Fibroblast of pulmonary artery (primary cell): ENCODE results near the gene SLC9A9.

Source experiments
- DNase-seq: peaks from one replicate; pipeline ENCODE4 v3.0.0-alpha.2; 2010; ENCODE audit warnings: low read depth
- H3K4me3 ChIP-seq: replicated peaks from 2 replicates; pipeline ENCODE4 v1.5.1; 2011; ENCODE audit warnings: low read depth, mild to moderate bottlenecking, control low read depth, low read length, moderate library complexity
- CTCF ChIP-seq: IDR thresholded peaks from 2 replicates; pipeline ENCODE4 v1.5.1; 2011; ENCODE audit warnings: mild to moderate bottlenecking, control low read depth, low read length, inconsistent platforms; ENCODE audit errors: missing control alignments

Gene SLC9A9

GRCh38 chr3:143476965-143477640, 371.2 kb downstream of the SLC9A9 start:
- no peak for TF ChIP-seq CTCF
- no peak overlapping the region for H3K4me3 ChIP-seq
- DNase-seq: no peak

GRCh38 chr3:143475981-143476380, 372.3 kb downstream of the SLC9A9 start:
- no peak overlapping the region for H3K4me3 ChIP-seq
- no peak for DNase-seq
- no peak for TF ChIP-seq CTCF

- H3K4me3 ChIP-seq: no peak overlapping the region
- DNase-seq: no peak
- no peak for TF ChIP-seq CTCF
These were observed 375.3 kb downstream of the SLC9A9 start for GRCh38 chr3:143472731-143473523.

- no peak for TF ChIP-seq CTCF
These were observed 376.6 kb downstream of the SLC9A9 start for GRCh38 chr3:143471705-143472104.

GRCh38 chr3:143469159-143469558, 379.1 kb downstream of the SLC9A9 start:
- TF ChIP-seq CTCF: no peak
- DNase-seq: no peak

More at GRCh38 chr3:143471705-143472104, 376.6 kb downstream of the SLC9A9 start:
- H3K4me3 ChIP-seq: no peak overlapping the region
- DNase-seq: no peak

GRCh38 chr3:143465666-143466065, 382.6 kb downstream of the SLC9A9 start:
- no peak overlapping the region for H3K4me3 ChIP-seq

More at GRCh38 chr3:143469159-143469558, 379.1 kb downstream of the SLC9A9 start:
- H3K4me3 ChIP-seq: no peak overlapping the region

More at GRCh38 chr3:143465666-143466065, 382.6 kb downstream of the SLC9A9 start:
- DNase-seq: no peak
- TF ChIP-seq CTCF: no peak
